NCI-H1105 (cell line): ENCODE results near the gene EMC9.
"Not testable (repeated sequence)": the region's sequence is repeated elsewhere in the genome, so short reads cannot be mapped to it uniquely, and the experiment has no call there.

Experiments
- DNase-seq: peaks from one replicate; lab custom pipeline; 2025; lab: John Stamatoyannopoulos, UW

EMC9 gene

DNA sequence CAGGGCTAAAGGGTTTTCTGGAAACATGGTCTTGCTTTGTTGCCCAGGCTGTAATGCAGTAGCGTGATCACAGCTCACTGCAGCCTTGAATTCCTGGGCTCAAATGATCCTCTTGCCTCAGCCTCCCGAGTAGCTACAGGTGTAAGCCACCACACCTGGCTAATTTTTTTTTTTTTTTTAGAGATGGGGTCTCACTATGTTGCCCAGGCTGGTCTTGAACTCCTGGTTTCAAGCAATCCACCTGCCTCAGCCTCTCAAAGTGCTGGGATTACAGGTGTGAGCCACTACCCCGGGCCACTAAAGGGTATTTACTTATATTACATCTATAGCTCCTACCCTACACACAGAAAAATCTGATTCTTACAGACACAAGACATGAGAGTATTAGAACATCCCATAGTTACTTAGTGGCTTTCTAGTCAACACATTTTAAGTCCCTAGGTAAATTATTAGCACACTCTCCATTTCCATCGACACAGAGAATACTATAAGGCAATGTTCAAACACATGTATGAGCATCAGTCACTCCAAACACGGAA is 33.0 kb downstream of the EMC9 start:
- no peak for DNase-seq

DNA sequence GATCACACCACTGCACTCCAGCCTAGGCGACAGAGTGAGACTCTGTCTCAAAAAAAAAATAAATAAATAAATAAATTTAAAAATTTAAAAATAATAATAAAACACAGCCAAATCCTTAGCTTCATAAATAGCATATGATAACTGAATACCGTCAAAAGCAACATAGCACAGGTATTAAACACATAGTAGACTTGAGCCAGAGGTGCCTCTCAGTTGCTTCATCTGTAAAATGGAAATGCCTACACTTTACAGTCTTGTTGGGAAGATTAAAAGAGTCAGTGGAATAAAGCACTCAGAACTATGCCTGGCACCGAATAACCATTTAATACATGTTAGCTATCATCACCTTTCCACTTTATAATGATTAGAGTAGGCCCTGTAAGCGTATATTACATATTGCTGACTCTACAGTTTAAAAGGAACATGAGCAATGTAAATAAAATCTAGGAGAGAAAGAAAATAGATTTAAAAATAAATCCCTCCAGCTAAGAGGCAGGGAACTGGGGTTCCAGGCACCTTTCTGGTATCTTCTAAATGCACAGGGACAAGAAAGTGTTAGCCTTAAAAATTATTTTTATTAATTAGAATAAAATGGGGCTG is 34.6 kb downstream of the EMC9 start:
- DNase-seq: no peak

DNA sequence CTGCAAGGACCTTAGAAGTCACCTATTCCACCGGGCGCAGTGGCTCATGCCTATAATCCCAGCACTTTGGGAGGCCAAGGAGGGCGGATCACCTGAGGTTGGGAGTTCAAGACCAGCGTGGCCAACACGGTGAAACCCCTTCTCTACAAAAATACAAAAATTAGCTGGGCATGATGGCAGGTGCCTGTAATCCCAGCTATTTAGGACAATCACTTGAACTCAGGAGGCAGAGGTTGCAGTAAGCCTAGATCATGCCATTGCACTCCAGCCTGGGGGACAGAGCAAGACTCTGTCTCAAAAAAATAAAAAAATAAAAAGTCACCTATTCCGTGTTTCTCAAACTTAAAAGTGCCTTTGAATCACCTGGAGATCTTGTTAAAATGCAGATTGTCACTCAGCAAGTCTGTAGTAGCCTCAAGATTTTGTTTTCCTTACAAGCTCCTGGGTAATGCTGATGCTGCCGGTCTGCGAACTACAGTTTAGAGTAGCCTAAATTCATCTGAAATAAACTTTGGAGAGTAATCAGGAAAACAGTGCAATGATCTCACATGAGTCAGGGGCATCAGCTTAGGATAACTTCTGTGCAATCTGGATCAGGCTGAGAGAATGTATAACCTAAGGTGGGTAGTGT is 35.7 kb downstream of the EMC9 start:
- DNase-seq: not testable (repeated sequence)

DNA sequence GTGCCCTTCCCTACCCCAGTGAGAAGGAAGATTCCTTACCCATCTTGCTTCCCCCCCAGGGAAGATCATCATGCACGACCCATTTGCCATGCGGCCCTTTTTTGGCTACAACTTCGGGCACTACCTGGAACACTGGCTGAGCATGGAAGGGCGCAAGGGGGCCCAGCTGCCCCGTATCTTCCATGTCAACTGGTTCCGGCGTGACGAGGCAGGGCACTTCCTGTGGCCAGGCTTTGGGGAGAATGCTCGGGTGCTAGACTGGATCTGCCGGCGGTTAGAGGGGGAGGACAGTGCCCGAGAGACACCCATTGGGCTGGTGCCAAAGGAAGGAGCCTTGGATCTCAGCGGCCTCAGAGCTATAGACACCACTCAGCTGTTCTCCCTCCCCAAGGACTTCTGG is 37.9 kb downstream of the EMC9 start:
- DNase-seq: no peak

DNA sequence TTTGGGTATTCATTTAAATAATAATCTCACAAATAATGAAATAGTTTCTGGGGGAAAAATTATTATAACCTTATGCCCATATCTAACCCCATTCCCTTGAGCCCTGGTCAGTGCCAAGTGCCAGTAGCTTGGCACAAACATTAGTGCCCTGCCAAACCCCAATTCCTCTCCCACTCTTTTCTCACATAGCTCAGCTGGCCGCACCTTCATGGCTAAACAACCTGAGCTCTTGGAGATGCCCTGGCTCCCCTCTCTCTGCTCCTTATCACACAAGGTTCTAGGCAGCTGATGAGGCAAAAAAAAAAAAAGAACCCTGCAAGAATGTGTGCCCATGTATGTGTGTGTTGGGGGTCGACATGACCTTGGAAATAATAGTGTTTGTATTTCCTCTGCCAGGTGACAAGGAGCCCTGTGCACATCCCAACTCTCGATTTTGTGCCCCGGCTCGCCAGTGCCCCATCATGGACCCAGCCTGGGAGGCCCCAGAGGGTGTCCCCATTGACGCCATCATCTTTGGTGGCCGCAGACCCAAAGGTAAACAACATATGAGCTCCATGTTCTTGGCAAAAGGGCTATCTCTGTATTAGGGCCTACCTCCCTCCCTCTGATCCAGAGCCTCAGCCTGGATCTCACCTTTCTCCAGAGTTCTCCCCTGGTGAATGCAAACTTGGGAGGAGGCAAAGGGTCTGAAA is 38.9 kb downstream of the EMC9 start:
- DNase-seq: no peak

DNA sequence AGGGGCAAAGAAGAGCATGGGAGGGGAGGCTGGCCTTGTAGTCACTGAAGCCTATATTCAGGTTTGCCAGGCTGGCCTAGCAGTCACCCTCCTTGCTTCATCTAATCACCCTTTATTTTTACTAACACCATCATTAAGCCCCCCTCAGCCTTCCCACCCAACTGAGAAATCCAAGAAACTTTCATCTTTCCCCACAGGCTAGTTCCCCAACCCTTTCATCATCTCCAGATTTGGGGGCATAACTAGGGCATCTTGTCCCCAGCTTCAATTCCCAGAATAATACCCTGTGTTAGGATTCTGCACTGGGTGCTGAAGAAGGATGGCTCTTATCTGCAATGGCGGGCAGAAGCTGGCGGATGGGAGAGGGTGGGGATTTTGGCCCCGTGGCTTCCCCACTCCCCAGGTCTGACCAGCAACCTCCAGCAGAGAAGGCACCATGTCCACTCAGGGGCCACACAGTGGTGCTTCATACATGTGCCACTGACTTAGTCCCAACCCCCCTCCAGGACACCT is 40.4 kb downstream of the EMC9 start:
- DNase-seq: no peak

DNA sequence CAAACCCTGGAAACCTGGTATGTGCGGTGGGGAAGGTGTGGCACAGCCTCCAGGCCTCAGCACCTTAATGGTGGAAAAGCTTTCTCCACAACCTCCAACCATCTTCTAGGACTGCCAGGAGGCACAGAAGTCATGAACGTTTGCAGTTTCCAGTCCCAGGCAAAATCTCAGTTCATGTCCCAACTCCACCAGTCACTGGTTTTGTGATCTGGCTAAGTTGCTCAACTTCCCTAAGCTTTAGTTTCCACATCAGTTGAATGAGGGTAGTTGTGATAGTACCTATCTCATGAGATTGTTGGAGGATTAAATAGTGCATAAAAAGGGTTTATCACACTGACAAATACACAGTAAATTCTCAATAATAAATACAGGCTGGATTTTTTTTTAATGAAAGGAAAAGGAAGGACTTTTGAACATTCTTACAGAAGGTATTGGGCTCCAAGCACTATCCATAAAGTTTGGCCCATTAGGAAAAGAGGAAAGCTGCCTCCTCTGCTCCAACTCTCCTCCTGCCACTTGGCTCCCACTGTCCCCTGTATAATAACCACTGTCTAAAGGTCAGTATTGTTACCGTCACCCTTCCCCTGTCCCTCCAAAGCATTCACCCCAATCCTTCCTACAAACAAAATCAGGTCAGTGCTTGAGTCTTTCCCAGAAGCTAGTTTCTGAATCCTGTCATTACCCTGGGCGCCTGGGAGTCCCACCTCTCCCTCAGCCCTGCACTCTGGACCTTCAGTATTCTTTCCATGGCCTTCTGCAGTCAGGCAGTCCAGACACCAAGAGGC is 41.0 kb downstream of the EMC9 start:
- DNase-seq: no peak

DNA sequence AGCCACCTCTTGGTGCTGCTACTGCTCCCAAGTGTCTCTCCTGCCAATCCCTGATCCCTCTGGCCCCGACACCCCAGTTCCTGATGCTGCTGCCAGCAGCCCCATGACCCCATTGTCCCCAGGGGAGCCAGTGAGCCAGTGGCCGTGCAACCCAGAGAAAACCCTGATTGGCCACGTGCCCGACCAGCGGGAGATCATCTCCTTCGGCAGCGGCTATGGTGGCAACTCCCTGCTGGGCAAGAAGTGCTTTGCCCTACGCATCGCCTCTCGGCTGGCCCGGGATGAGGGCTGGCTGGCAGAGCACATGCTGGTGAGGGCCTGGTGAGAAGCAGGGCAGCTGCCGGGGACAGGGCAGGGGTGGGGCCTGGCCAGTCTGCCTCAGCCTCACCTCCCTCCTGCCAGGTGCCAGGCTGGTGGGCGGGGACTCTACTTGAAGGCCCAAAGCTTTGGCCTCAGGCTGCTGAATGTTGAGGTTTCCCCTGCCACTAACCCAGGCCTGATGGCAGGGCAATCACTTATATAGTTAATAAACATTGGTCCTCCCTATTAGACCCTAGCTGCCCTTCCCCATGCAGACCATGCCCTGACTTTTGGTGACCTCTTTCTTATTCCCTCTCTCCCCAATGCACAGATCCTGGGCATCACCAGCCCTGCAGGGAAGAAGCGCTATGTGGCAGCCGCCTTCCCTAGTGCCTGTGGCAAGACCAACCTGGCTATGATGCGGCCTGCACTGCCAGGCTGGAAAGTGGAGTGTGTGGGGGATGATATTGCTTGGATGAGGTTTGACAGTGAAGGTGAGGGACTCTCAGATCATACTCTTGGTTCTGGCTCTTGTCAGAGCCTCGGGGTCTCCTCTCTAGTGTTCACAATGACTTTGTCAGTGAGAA is 42.2 kb downstream of the EMC9 start:
- no peak for DNase-seq

DNA sequence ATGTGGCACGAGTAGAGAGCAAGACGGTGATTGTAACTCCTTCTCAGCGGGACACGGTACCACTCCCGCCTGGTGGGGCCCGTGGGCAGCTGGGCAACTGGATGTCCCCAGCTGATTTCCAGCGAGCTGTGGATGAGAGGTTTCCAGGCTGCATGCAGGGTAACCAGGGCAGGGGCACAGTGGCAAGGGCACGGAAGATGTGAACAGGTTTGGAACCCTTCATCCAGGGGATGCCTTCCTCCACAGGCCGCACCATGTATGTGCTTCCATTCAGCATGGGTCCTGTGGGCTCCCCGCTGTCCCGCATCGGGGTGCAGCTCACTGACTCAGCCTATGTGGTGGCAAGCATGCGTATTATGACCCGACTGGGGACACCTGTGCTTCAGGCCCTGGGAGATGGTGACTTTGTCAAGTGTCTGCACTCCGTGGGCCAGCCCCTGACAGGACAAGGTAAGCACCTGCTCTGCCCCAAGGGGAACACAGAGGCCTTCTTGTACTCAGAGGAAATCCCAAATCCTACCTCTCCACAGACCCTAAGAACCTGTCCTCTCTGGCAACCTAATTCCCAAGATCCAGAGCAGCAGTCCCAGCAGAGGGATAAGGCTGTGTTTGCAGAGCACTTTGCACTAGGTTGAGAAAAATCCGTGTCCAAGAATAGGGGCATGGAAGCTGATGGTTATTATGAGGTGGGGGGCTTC is 43.0 kb downstream of the EMC9 start:
- no peak for DNase-seq

DNA sequence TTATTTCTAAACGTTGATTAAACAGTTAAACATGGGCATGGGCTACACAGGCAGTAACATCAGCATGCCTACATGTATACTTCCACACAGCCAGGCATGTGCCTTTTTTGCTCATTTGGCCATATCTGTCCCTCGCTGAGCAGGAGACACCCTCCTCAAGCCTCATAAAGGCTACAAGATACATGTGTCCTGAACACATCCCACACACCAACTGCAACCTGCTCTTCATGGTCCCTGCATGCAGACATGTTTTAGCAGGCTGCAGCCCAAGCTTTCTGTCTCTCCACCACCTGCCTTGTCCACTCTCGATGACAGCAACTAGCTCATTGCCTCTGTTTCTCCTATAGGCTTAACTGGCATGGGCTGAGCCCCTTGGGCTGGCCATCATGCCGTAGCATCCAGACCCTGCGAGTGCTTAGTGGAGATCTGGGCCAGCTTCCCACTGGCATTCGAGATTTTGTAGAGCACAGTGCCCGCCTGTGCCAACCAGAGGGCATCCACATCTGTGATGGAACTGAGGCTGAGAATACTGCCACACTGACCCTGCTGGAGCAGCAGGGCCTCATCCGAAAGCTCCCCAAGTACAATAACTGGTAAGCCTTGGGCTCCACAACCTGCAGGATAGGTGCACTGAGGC is 44.7 kb downstream of the EMC9 start:
- DNase-seq: no peak

DNA sequence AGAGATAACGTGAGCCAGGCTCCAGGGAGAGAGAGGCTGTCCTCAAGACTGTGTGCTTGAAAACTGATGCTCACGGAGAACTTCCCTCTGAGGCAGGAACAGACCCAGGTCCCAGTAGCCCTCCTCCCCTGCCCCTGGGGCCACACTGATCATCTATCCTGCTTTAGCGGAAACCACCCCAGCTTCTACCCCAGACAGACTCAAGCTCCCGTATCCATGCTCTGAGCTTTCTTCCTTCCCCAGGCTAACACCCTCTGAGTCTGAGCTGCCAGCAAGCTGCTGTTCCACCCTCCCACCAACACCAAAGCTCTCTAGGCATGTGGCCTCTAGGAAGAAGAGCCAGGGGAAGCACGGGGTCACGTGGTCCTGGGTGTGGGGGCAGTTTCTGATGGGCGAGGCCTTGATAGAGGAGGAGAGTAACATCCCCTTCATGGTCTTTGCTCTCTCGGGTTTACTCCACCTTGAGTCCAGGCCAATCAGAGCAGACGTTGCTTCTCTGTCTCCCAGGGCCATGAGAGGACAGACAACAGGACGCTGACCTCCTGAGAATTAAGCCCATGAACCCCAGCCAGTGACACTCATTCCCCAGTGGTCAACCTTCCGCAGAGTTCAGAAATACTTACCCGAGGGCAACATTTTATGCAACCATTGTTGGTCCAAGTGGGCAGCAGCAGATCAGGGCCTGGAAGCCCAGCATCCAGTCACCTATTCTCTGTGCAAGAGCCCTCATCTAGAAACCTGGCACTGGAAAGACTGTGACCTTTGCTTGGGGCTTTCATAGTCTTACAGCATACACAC is 45.9 kb downstream of the EMC9 start:
- no peak for DNase-seq

DNA sequence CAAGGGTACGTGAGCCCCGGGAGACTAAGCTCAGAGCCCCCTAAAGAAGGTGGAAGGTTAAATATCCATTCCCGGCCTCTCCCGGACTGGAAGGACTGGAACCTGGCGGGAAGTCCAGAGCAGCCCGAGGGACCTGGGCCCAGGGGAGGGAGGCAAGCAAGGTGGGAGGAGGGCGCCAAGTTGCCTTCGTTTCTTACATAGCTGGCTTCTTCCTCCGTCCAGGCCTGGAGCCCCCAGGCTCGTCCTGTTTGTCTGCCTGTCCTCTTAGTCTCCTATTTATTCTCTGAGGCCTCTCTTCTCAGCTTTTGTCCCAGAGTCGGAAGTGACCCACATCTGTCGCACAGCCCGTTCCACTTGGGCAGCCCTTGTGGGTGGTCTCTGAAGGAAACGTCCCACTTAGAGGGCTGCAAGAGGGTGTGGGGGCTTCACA is 46.5 kb downstream of the EMC9 start:
- no peak for DNase-seq

DNA sequence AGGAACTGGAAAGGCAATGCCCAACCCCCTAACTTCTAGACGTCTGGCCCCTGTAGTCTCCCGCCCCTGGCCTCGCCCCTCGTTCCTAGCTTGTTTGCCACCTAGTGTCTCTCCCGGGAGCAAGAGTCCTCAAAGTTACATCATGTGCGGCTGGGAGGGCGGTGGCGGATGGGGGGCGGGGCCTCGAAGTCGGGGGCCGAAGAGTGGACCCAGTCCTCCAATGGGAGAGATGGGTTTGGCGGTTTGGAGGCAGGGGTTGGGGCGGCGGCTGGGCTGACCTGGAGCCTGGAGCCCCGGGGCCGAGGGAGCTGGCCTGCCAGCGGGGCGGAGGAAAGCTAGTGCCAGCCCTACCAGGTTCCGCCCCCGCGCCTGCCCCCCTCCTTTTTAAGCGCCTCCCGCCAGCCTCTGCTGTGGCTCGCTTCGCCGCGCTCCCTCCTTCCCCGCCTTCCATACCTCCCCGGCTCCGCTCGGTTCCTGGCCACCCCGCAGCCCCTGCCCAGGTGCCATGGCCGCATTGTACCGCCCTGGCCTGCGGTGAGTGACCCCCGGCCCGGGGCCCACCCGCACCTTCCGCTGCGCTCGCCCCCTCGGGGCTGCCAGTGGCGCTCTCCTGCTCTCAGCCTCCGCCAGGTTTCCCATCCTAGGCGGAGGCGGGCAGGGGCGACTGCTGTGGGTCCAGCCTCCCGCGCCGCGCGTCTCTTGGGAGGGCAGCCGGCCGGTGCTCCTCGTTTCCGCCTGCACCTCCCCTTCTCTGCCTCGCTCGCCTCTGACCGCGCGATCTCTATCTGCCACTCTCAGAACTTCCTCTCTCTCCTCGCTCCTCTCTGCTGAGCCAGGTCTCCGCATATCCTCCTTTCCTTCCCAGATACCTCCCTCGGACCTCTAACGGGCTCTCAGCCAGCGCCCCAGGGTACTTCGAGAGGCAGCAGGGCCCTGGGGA is 47.2 kb downstream of the EMC9 start, which contains the start of gene PCK2:
PCK2 (plus strand) TSS at position 411 of the 940 bp plus-strand sequence; CDS start at position 506, 95 bp downstream.
- DNase-seq: peak; percentile 94

DNA sequence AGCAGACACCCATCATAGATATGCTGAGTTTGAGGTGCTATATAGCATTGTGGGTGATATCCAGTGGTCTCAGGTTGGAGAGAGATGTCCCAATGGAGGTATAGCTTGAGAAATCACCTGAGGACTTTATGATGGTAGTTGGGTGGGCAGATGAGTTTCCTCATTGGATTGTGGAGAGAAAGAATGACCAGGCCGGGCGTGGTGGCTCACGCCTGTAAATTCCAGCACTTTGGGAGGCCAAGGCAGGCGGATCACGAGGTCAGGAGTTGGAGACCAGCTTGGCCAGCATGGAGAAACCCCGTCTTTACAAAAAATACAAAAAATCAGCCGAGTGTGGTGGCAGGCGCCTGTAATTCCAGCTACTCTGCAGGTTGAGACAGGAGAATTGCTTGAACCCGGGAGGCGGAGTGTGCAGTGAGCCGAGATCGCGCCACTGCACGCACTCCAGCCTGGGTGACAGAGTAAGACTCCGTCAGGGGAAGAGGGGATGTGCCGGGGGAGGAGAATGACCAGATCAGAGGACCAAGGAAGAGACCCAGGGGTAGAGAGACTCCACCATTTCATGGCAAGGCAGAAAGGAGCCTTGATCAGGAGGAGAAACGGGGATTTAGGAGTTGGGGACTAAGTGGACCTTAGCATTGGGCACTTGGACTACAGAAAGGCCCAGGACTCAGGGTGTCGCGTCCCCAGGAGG is 48.0 kb downstream of the EMC9 start:
- no peak for DNase-seq

DNA sequence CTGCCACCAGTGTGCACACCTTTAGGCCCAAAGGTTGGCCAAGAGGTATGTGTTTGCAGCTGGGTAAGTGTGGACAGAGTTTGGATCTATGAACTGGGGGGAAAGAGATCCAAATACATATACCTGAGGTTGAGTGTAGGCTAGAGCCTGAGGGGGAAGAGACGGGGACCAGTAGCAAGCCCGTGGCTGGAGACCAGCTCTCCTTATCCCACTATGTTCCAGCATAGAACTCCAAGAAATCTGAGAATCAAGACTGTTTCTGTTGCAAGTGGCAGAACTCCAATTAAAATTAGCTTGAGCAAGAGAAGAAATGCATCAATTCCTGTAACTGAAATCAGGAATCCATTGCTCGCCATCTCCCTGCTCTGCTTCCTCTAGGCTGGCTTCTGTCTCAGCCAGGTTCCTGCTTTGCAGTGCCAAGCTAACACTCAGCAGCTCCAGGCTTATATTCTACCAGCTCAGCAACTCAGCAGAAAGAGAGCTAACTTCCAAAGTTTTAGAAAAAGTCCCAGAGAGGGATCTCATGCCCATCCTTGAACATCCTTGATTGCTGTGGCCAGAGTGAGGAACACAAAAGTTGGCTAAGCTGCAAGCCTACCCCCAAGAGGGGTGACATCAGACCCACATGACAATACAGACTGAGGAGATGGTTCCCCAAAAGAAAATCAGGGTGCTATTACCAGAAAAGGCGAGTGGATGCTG is 48.7 kb downstream of the EMC9 start:
- no peak for DNase-seq

DNA sequence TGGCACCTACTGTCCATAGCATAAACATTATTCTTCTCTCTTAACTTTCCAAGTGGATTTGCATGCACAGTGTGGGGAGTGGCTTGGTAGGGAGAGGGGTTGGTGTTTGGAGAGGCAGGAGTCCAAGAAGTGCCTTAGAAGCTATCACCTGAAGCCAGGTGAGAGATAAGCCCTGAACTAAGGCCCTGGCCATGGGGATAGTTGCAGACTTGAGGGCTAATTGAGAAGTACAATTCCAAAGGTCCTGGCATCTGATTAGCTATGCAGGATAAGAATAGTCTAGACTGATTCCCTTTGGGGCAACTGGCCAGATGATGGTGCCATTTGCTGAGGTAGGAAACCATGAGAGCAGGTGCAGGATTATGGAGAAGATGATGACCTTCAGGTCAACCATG is 49.3 kb downstream of the EMC9 start:
- DNase-seq: no peak

DNA sequence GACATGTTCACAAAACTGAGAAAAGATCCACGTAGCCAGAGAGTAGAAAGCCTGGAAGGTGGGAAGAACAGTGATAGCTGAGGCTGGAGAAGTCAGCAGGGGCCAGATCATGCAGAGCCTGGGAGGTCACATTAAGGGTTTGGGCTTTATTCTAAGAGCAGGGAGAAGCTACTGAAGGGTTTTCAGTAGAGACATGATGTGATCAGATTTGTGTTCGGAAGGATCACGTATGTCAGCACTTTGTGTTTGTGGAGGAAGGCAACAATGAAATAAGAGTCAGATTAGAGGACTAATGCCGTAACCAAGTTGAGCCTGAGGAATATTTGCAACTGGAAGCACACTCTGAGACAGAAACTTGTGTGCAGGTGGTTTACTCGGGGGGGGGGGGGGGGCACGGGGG is 51.5 kb downstream of the EMC9 start:
- DNase-seq: no peak
